Kidney glomerular epithelial cell (primary cell): ENCODE results near the gene CPE.
A peak's percentile ranks its signal among the peaks of the same experiment; 100 is the strongest.

Experiments
- DNase-seq: peaks from one replicate; lab custom pipeline; 2025; lab: John Stamatoyannopoulos, UW

CPE gene

GRCh38 chr4:165364452-165365080, 14.2 kb upstream of the CPE start:
- DNase-seq = peak; percentile 5

- no peak for DNase-seq
Observed at GRCh38 chr4:165367040-165367439, 11.8 kb upstream of the CPE start.

DNA sequence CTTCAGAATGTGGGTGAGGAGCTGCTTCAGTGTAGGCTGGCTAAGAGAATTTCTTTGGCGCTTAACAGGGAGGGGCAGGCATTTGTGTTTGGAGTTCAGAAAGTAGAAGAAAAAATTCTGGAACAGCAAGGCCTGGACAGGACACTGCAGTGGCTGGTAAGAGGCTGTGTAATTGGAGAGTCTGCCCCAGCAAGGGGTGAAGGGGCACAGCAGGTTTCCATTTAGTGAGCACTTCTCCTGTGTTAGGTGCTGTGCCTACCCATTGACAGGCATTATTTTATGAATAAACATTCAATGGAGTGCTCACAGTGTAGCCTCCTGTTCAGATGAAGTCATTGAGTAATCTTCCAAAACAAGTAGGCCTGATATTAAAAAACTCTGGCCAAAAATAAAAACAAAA, 10.7 kb upstream of the CPE start:
- no peak for DNase-seq

DNA sequence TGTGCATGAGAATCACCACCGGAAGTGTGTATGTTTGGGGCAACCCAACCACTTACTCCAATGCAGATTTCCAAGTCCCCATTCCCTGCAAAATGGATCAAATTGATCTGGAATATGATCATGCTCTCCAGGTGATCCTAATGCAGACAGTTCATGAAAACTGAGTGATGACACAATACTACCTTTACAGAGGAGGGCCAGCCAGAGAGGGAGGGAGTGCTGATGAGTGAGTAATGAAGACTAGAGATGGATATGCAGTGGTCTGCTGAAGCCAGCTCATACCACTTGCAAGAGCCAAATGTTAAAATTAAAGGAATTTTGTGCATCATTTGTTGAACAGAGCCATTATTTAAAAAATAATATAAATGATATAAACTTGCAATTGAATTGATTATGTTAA, 10.2 kb upstream of the CPE start:
- no peak for DNase-seq

- DNase-seq = no peak
Observed at GRCh38 chr4:165369522-165369921, 9.3 kb upstream of the CPE start.

GRCh38 chr4:165370530-165370929, 8.3 kb upstream of the CPE start:
- DNase-seq = no peak

- DNase-seq = no peak
Observed at GRCh38 chr4:165375465-165375864, 3.3 kb upstream of the CPE start.

- no peak for DNase-seq
Observed at GRCh38 chr4:165378398-165378744, 437 bp upstream of the CPE start.

GRCh38 chr4:165379678-165380064, 863 bp downstream of the CPE start:
- DNase-seq = no peak

GRCh38 chr4:165380805-165381204, 2.0 kb downstream of the CPE start:
- DNase-seq = no peak

DNA sequence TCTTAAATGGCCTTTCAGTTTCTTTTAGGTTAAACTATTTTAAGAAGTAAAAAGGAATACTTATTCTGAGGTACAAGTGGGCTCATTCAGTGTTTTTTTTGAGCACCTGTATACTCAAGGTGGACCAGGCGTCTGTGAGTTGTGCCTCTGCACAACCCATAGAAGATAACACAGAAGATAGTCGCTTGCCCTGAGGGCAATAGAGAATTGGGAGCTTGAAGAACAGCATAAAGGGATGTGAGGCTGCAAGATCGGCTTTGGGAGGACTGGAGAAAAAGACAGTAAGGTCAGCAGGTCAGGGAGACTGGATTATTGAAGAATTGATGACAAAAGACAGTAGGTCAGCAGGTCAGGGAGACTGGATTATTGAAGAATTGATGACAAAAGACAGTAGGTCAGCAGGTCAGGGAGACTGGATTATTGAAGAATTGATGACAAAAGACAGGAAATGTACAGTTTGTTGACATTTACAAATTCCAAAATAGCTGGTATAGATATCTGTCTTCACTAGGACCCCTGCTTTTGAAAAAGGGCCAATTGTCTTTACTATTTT, 3.1 kb downstream of the CPE start:
- no peak for DNase-seq

DNA sequence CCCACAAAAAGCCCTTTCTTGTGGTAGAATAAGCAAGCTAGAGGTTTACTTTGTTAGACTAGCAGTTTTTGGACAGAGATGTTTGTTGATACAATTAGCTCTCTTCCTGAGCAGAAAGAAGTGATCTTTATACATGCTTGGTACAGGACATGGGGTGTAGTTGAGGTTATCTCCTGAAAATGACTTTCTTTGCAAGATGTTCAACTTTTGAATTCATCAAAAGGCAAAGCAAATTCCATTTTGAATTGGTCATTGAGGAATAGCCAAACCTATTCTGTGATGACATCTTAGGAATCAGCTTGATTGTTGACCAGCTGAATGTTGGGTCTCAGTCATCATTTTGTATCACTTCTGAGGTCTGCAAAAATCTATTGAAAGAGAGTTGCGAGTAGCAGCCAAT, 3.8 kb downstream of the CPE start:
- no peak for DNase-seq

DNA sequence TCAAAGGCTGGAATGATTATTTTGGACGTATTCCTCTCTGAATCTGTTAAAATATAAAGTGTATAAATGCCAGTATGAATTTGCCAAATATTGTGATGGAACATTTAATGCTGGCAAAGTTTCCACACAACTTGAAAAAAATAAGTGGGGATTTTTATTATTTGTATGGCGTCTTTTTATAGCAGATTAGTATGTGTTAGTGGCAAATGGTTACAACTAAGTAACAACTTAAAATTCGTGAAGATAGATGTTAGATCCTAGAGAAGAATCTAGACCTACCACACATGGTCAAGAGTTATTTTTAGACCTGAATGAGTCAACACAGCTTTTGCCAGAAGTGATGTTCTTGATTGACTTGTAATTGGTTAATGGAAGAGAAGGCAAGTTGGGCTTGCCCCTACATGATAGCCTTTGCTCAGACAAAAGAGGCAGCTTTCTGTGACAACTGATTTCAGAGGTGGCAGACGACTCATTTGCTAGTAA, 4.8 kb downstream of the CPE start:
- DNase-seq = no peak

- no peak for DNase-seq
Observed at GRCh38 chr4:165384186-165384585, 5.4 kb downstream of the CPE start.

GRCh38 chr4:165384598-165384997, 5.8 kb downstream of the CPE start:
- no peak for DNase-seq

DNA sequence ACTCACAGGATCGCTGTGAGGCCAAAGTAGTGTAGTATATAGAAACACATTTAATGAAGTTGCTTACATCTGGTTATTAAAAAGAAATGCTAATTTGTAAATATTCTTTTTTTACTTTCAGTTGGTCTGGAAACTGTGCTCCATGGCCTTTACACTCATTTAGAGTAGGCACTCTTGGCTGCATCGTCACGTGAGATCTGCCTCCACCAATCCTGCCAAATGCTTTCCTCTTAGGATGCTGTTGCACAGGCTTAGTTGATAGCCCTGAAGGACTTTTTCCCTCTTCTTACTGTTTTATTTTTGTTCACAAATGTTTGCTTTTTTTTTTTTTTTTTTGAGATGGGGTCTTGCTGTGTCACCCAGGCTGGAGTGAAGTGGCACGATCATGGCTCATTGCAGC, 6.3 kb downstream of the CPE start:
- no peak for DNase-seq

DNA sequence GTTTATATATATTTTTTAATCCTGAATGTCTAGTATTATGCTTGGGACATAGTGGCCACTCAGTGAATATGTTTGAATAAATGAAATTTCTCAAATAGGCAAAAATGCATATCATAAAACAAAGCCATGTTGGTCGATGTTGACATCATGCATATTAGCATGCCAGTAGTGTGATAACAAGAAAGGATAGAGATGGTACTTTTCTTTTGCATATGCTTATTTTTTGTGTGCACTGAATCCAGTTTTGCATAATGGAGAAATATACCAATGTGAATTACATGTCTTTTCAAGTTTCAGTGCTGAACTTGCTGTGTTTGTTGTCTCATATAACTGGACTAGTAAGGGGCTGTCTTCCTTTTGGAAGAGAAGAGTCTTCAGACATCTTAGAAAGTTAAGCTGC, 7.5 kb downstream of the CPE start:
- no peak for DNase-seq

- DNase-seq = no peak
Observed at GRCh38 chr4:165388756-165389155, 9.9 kb downstream of the CPE start.

- no peak for DNase-seq
Observed at GRCh38 chr4:165393051-165393450, 14.2 kb downstream of the CPE start.

GRCh38 chr4:165393704-165394103, 14.9 kb downstream of the CPE start:
- DNase-seq = no peak

- no peak for DNase-seq
Observed at GRCh38 chr4:165394275-165394674, 15.5 kb downstream of the CPE start.

DNA sequence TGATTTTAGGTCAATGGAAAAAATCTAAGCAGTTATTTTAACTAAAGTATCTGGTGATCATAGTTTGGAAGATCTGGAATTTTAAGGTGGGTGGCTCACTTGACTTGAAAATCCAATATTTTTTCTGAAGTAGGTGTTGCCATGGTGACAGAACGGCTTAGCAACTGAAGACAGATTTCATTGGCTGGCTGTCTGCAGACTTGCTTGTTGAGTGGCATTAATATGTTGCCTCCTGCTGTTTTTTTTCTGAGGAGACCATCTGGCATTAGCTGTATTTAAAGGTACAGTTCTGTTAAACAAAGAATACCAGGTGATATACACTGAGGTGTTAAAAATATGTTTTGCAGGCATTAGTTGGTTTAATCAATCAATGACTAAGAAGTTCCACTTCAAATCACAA, 19.8 kb downstream of the CPE start:
- peak; percentile 16 for DNase-seq

- DNase-seq = no peak
Observed at GRCh38 chr4:165402375-165402774, 23.6 kb downstream of the CPE start.

- DNase-seq = no peak
Observed at GRCh38 chr4:165403048-165403447, 24.2 kb downstream of the CPE start.
